Activated CD8-positive, alpha-beta memory T cell treated with anti-CD3 and anti-CD28 coated beads, Interleukin-2, amount 10 ng/mL, durations not matched to agents 7 days and 5 days (primary cell): Measurements from ENCODE around the gene CELA2A. TPM values are rescaled to one million over a fixed set of nuclear protein-coding genes. Genes with fewer than 3 reads are reported as not detected.
"Not testable (repeated sequence)": the region's sequence is repeated elsewhere in the genome, so short reads cannot be mapped to it uniquely, and the experiment has no call there.

ENCODE experiments used
- ATAC-seq: fragments of 150-1000 bp; cut with Tn5 transposase; one replicate; pipeline ENCODE4 v1.10.0; 2021; ENCODE audit warnings: moderate library complexity
- CTCF ChIA-PET: fragments of 350-600 bp; sonication (Branson Sonifier 250); formaldehyde crosslinking; loops from one replicate; lab custom pipeline; 2021; ENCODE audit warnings: antibody characterized with exemption; lab: Charles Lee
- DNase-seq: peaks from one replicate; pipeline ENCODE4 v3.0.0-alpha.2; 2020
- H3K27ac Mint-ChIP-seq: one replicate; pipeline ENCODE4 v1.8.0; 2021; ENCODE audit warnings: mild to moderate bottlenecking, mixed read lengths
- H3K27me3 Mint-ChIP-seq: one replicate; pipeline ENCODE4 v1.8.0; 2021; ENCODE audit warnings: mixed read lengths
- H3K36me3 Mint-ChIP-seq: one replicate; pipeline ENCODE4 v1.8.0; 2021; ENCODE audit warnings: mild to moderate bottlenecking, mixed read lengths
- H3K4me1 Mint-ChIP-seq: one replicate; pipeline ENCODE4 v1.8.0; 2021; ENCODE audit warnings: mixed read lengths
- H3K4me3 Mint-ChIP-seq: one replicate; pipeline ENCODE4 v1.8.0; 2021; ENCODE audit warnings: mild to moderate bottlenecking, moderate library complexity, mixed read lengths
- H3K9me3 Mint-ChIP-seq: one replicate; pipeline ENCODE4 v1.8.0; 2022; ENCODE audit warnings: low read depth, mixed read lengths
- total RNA-seq, 2 experiments: library from RNA; stranded (reverse); gene quantifications; one replicate each; pipeline ENCODE4 v1.2.3, GENCODE V29; 2021

The CELA2A gene
- total RNA-seq, 2 experiments from 2014 or later, result not detected

DNA sequence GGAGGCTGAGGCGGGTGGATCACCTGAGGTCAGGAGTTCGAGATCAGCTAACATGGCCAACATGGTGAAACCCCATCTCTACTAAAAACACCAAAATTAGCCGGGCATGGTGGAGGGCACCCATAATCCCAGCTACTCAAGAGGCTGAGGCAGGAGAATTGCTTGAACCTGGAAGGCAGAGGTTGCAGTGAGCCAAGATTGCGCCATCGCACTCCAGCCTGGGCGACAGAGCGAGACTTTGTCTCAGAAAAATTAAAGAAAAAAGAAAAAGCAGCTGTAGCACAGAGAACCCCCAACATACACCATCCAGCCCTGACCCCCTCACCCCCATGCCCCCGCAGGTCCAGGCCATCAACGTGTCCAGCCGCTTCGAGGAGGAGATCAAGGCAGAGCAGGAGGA, 28.3 kb upstream of the CELA2A start:
- not testable (repeated sequence) for DNase-seq, H3K4me3 Mint-ChIP-seq, H3K9me3 Mint-ChIP-seq, ATAC-seq, H3K27ac Mint-ChIP-seq, H3K27me3 Mint-ChIP-seq, H3K36me3 Mint-ChIP-seq
- CTCF ChIA-PET, result interaction anchor here (1.2 to 4.5 kb wide), 2 partner anchors 25 to 104 kb away, joined by 4 to 27 read pairs; no protein-coding TSS in a partner anchor
- H3K4me1 Mint-ChIP-seq, result peaks cover 17% of the 10 kb centered on the region

DNA sequence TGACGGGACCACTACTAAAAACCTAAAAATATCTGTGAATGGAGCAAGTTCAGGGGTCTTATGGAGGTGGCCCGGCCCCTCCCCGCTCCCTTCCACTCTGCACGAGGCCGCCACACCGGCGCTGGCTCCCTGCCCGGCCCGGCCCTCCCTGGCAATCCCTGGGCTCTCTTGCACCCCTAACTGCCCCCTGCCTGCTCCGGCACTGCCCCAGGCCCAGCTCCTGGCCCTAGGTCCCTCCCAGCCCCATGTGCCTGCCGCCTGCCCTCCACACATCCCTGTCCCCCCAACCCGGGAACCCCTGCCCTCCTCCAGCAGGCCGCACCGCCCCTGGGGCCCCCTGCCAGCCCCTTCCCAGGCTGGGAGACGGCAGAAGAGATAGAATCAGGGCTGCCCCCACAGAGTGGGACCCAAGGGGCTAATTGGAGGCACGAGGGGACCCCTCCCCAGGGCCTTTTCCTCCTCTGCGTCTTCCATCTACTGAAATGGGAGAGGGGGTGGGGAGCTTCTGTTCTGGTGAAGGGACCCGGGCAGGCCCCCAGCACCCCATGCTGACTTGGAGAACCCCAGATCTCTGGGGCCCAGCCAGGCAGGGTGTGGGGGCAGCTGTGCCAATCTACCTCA, 27.6 kb upstream of the CELA2A start:
- Mint-ChIP-seq H3K9me3 (no peaks in the 10 kb centered on the region), H3K27me3 (no peaks in the 10 kb centered on the region), H3K4me3 (no peak overlapping the region), H3K27ac (no peak overlapping the region), H3K36me3 (no peaks in the 10 kb centered on the region), H3K4me1 (peaks cover 17% of the 10 kb centered on the region)
- CTCF ChIA-PET, result interaction anchor here (1.2 to 4.5 kb wide), 3 partner anchors 26 to 105 kb away, joined by 4 to 27 read pairs (median 15); no protein-coding TSS in a partner anchor
- no peak for ATAC-seq
- no peak for DNase-seq

DNA sequence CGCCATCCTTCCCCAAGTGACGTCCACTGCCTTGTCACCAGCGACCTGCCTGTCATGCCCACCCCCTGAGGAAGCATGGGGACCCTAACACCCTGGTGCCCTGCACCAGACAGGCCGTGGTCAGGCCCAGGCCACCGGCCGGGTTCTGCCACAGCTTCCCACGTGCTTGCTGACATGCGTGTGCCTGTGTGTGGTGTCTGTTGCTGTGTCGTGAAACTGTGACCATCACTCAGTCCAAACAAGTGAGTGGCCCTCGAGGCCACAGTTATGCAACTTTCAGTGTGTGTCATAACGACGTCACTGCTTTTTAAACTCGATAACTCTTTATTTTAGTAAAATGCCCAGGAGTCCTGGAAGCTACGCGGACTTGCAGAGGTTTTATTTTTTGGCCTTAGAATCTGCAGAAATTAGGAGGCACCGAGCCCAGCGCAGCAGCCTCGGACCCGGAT, 26.8 kb upstream of the CELA2A start:
- CTCF ChIA-PET, result interaction anchor here (0.9 to 8.7 kb wide), 8 partner anchors 9 to 126 kb away, joined by 4 to 153 read pairs (median 12); no protein-coding TSS in a partner anchor
- no peak for DNase-seq
- Mint-ChIP-seq H3K4me1 (peaks cover 15% of the 10 kb centered on the region), H3K27me3 (no peaks in the 10 kb centered on the region), H3K4me3 (no peak overlapping the region), H3K27ac (no peak overlapping the region), H3K9me3 (no peaks in the 10 kb centered on the region), H3K36me3 (no peaks in the 10 kb centered on the region)
- ATAC-seq, result no peak

DNA sequence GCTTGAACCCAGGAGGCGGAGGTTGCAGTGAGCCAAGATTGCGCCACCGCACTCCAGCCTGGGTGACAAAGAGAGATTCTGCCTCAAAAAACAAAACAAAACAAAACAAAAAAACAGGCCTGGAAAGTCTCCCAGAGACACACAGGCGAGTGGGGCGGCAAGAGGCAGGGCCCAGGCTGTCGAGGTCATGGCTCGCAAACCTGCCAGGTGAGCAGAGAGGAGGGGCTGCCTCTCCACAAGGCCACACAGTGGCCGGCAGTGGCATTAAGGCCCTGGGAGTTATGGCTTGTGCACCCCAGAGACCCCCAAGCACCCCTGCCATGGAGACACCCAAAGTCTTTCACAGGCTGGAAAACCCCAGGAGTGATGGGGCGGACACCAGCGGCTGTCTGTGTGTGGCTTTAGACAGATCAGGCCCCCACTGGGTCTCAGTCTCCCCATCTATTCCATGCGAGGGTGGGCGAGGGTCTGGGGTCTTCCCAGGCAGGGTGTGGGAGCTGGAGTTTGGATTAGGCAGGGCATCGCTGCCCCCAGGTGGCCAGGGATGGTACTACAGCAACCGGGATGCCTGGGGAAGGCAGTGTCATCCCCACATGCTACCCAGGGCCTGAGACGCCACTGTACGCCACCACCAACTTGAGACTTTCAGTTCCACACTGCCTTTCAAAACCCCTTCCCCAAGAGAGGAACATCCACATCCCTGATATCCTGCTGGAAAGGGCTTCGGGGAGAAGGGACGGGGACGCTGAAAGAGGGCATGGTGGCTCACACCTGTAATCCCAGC, 25.6 kb upstream of the CELA2A start:
- Mint-ChIP-seq H3K27me3 (no peaks in the 10 kb centered on the region), H3K4me1 (peaks cover 8% of the 10 kb centered on the region), H3K27ac (no peak overlapping the region), H3K9me3 (no peaks in the 10 kb centered on the region), H3K36me3 (no peaks in the 10 kb centered on the region), H3K4me3 (no peak overlapping the region)
- DNase-seq (peak; percentile 74), ATAC-seq (peak; percentile 71)
- CTCF ChIA-PET, result interaction anchor here (0.8 to 8.7 kb wide), 28 partner anchors 11 to 302 kb away, joined by 3 to 153 read pairs (median 5); no protein-coding TSS in a partner anchor

DNA sequence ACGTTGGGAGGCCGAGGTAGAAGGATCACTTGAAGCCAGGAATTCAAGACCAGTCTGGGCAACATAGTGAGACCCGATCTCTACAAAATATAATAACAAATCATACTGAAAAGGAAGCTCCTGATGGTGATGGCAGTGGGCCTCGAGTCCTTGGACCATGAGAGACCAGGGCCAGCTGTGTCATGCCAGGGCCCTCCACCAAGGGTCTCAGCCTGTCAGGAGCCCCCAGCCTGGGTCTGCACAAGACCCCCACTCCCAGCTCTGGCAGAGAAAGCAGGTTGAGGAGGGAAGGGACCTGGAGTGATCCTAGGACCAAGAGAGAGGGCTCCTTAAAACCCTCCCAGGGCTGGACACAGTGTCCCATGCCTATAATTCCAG, 25.0 kb upstream of the CELA2A start:
- H3K36me3 Mint-ChIP-seq, result no peaks in the 10 kb centered on the region
- no peaks in the 10 kb centered on the region for H3K9me3 Mint-ChIP-seq
- peaks cover 2% of the 10 kb centered on the region for H3K4me1 Mint-ChIP-seq
- H3K27me3 Mint-ChIP-seq, result no peaks in the 10 kb centered on the region
- no peak overlapping the region for H3K4me3 Mint-ChIP-seq
- no peak for DNase-seq
- CTCF ChIA-PET, result interaction anchor here (1.0 to 8.7 kb wide), 24 partner anchors 10 to 303 kb away, joined by 3 to 153 read pairs (median 5); no protein-coding TSS in a partner anchor
- ATAC-seq, result no peak
- no peak overlapping the region for H3K27ac Mint-ChIP-seq

DNA sequence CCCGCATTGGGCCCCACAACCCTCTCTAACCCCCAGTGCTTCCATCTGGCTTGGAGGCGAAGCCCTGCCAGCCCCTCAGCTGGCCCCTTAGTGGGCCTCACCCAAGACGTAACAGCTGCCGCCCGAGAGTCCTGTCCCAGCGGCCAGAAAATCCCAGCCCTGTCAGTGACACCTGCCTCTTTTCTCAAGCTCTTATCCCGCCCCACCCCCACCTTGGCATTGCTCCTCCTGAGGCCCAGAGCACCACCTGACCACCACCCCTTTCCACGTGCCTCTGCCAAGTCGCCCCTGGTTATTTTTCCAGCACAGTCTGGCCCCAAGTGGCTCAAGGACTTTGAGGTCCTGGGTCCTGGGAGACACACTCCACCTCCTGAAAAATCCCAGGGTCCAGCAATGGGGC, 24.2 kb upstream of the CELA2A start:
- DNase-seq (no peak), ATAC-seq (no peak)
- Mint-ChIP-seq H3K4me1 (no peaks in the 10 kb centered on the region), H3K27ac (no peak overlapping the region), H3K4me3 (no peak overlapping the region), H3K36me3 (no peaks in the 10 kb centered on the region), H3K27me3 (no peaks in the 10 kb centered on the region), H3K9me3 (no peaks in the 10 kb centered on the region)
- CTCF ChIA-PET, result interaction anchor here (1.0 to 8.7 kb wide), 17 partner anchors 9 to 303 kb away, joined by 3 to 153 read pairs (median 6); no protein-coding TSS in a partner anchor

DNA sequence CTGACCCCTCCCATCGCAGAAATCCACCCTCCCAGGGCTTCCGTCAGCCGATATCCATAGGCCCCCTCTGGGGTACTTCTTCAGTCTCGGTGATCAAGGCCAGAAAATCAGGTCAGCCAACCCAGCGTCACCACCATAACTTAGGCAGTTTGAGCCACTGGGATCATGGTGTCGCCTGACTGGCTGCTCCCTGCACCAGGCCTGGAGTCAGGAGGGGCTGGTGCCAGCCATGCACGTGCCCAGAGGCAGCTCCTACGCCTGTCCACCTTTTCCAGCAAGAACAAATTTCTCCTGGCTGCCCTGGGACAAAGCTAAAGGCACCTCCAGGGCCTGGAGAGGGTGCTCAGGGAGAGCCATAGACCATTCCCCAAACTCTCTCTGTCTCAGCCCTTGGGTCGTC, 23.1 kb upstream of the CELA2A start:
- CTCF ChIA-PET, result interaction anchor here (8.7 kb wide), 1 partner anchor 110 kb away, joined by 153 read pairs; no protein-coding TSS in a partner anchor
- Mint-ChIP-seq H3K27ac (no peak overlapping the region), H3K9me3 (no peaks in the 10 kb centered on the region), H3K4me1 (no peaks in the 10 kb centered on the region), H3K27me3 (no peaks in the 10 kb centered on the region), H3K36me3 (no peaks in the 10 kb centered on the region), H3K4me3 (no peak overlapping the region)
- ATAC-seq (no peak), DNase-seq (no peak)

DNA sequence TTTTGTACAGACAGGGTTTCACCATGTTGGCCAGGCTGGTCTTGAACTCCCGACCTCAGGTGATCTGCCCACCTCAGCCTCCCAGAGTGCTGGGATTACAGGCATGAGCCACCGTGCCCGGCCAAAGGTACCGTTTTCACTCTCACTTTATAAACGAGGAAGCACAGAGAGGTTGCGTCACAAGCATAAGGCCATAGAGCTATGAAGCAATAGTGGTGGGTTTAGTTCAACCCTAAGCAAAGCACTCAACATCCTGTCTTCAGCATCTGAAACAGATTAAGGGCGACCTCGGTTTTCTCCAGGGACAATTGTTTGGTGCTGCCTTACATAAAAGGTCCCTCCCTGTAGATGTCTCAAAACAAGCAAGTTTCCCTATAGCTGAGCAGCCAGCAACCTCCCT, 21.8 kb upstream of the CELA2A start:
- DNase-seq, ATAC-seq, H3K4me3 Mint-ChIP-seq, H3K27me3 Mint-ChIP-seq, H3K36me3 Mint-ChIP-seq, H3K9me3 Mint-ChIP-seq, H3K4me1 Mint-ChIP-seq, H3K27ac Mint-ChIP-seq: not testable (repeated sequence)
- CTCF ChIA-PET, result interaction anchor here (1.0 to 8.7 kb wide), 4 partner anchors 14 to 114 kb away, joined by 3 to 153 read pairs (median 4); no protein-coding TSS in a partner anchor

DNA sequence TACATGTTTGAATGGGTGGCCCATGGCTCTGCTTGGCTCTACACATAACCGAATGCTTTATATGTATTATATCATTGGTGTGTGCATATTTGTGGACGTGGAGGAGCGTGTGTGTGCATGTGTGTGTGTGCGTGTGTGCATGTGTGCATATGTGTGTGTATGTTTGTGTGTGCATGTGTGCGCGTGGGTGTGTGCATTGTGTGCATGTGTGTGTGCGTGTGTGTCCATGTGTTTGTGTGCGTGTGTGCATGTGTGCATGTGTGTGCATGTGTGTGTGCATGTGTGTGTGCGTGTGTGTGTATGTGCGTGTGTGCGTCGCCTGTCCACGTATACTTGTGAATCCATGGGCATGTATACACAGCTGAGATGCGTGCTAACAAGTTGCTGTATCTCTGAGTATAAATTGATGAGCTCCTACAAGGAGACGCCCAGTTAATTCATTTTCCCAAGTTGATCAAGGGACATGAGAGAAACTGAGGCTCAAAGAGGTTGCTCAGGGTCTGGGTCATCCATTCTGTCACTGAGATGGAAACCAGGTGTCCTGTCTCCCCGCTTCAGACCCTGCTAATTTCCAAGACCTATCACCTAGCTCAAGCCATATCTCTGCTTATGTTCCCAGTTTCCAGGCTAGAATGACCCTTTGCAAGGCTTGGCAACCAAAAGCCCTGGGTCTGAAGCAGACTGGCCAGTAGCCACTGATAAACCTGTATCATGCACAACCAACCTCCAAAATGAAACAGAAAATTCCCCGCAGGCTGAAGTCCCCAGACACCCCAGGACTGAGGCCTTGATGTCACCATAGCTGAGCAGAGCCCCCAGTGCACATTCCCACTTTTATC, 21.1 kb upstream of the CELA2A start:
- no peak overlapping the region for H3K27ac Mint-ChIP-seq
- no peak for DNase-seq
- no peaks in the 10 kb centered on the region for H3K4me1 Mint-ChIP-seq
- CTCF ChIA-PET, result interaction anchor here (0.7 to 8.7 kb wide), 8 partner anchors 13 to 131 kb away, joined by 3 to 153 read pairs (median 3); no protein-coding TSS in a partner anchor
- no peaks in the 10 kb centered on the region for H3K9me3 Mint-ChIP-seq
- no peaks in the 10 kb centered on the region for H3K27me3 Mint-ChIP-seq
- H3K4me3 Mint-ChIP-seq, result no peak overlapping the region
- ATAC-seq, result no peak
- H3K36me3 Mint-ChIP-seq, result no peaks in the 10 kb centered on the region

DNA sequence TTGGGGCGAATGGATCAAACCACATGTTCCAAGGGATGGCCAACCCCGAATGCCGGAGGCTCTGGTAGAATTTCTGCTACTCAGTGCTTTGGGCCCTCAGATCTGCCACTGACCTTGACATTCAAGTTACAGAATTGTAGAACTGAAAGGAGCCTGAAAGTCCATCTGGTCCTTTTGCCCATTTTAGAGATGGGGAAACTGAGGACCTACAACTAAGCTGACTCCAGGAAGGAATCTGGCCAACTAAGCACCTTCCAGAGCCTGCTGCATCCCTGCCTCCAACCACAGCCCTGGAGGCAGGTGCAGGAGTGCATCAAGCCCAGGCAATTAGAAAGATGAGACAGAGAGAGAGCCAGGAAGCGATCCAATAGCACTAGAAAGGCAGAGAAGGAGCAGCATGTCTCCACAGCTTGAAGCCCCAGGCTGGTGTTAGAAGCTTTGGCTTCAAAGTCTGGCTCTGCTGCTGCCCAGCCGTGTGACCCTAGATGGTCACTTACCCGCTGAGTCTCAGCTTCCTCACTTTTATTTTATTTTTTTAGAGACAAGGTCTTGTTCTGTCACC, 19.6 kb upstream of the CELA2A start:
- DNase-seq, result no peak
- Mint-ChIP-seq H3K9me3 (no peaks in the 10 kb centered on the region), H3K4me1 (no peaks in the 10 kb centered on the region), H3K4me3 (no peak overlapping the region), H3K36me3 (no peaks in the 10 kb centered on the region), H3K27me3 (no peaks in the 10 kb centered on the region), H3K27ac (no peak overlapping the region)
- CTCF ChIA-PET, result interaction anchor here (2.1 to 8.7 kb wide), 2 partner anchors 113 to 121 kb away, joined by 5 to 153 read pairs; no protein-coding TSS in a partner anchor
- no peak for ATAC-seq

DNA sequence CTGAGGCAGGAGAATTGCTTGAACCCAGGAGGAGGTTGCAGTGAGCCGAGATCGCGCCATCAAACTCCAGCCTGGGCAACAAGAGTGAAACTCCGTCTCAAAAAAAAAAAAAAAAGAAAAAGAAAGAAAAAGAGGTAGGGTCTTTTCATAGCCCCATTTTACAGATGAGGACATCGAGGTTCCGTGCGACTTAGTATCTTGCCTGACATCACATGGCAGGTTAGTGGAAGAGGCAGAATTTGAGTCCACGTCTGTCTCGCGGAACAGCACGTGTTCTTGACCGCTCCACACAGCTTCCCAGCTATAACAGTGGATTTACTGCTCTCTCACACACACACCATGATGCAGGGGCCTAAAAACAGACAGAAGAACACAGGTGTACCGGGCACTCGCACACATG, 17.2 kb upstream of the CELA2A start:
- no peaks in the 10 kb centered on the region for H3K27me3 Mint-ChIP-seq
- no peaks in the 10 kb centered on the region for H3K9me3 Mint-ChIP-seq
- H3K36me3 Mint-ChIP-seq, result no peaks in the 10 kb centered on the region
- DNase-seq (no peak), ATAC-seq (no peak)
- no peak overlapping the region for H3K27ac Mint-ChIP-seq
- H3K4me3 Mint-ChIP-seq, result no peak overlapping the region
- no peaks in the 10 kb centered on the region for H3K4me1 Mint-ChIP-seq
- CTCF ChIA-PET, result no interaction called here

DNA sequence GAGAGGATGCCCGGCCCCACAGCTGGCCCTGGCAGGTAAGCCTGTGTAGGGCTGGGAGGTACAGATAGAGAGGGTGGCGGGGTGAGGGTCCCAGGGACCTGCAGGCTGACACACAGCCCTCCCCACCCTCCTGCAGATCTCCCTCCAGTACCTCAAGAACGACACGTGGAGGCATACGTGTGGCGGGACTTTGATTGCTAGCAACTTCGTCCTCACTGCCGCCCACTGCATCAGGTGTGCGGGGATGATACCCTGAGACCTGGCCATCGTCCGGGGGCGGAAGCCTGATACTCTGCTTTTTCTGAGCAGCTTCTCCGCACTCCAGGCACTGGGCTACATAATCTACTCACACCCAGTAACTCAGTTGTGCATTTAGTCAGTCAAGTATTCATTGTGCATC, 16.2 kb upstream of the CELA2A start:
- CTCF ChIA-PET, result interaction anchor here (1.3 to 1.5 kb wide), 2 partner anchors 8 to 116 kb away, joined by 3 to 4 read pairs; no protein-coding TSS in a partner anchor
- H3K36me3 Mint-ChIP-seq, result no peaks in the 10 kb centered on the region

More for the DNA sequence above, 16.2 kb upstream of the CELA2A start:
- no peak overlapping the region for H3K27ac Mint-ChIP-seq
- DNase-seq, result no peak
- ATAC-seq, result no peak
- H3K27me3 Mint-ChIP-seq, result no peaks in the 10 kb centered on the region
- no peak overlapping the region for H3K4me3 Mint-ChIP-seq
- H3K9me3 Mint-ChIP-seq, result no peaks in the 10 kb centered on the region
- peaks cover 5% of the 10 kb centered on the region for H3K4me1 Mint-ChIP-seq
